ENCODE measurements around the gene HAGH.
"Not testable (repeated sequence)": the region's sequence is repeated elsewhere in the genome, so short reads cannot be mapped to it uniquely, and the experiment has no call there.

The HAGH gene

DNA sequence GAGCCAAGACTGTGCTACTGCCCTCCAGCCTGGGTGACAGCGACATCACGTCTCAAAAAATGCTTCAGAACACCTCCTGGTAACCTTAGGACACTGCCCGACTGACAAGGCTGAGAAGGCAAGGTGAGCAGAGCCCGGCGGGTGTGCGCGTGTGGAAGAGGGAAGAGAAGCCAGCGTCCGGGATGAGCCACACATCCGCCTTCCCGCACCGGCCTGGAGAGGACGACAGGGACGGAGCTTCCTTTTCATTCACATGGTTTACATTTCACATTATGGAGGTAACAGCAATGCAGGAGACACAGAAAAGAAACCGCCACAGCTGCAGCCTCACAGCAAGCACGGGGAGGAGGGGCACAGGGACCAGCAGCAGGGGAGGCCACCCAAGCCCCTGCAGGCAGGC, 16.5 kb downstream of the HAGH start:
- H3K4me3 ChIP-seq (ENCODE audit: low read depth, low read length): no peak overlapping the region
- TF ChIP-seq, protein P1, sequence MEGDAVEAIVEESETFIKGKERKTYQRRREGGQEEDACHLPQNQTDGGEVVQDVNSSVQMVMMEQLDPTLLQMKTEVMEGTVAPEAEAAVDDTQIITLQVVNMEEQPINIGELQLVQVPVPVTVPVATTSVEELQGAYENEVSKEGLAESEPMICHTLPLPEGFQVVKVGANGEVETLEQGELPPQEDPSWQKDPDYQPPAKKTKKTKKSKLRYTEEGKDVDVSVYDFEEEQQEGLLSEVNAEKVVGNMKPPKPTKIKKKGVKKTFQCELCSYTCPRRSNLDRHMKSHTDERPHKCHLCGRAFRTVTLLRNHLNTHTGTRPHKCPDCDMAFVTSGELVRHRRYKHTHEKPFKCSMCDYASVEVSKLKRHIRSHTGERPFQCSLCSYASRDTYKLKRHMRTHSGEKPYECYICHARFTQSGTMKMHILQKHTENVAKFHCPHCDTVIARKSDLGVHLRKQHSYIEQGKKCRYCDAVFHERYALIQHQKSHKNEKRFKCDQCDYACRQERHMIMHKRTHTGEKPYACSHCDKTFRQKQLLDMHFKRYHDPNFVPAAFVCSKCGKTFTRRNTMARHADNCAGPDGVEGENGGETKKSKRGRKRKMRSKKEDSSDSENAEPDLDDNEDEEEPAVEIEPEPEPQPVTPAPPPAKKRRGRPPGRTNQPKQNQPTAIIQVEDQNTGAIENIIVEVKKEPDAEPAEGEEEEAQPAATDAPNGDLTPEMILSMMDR (IDR thresholded peaks at IDR 0.05; ENCODE audit: borderline replicate concordance, insufficient read depth, low read depth, low read length): no peak

DNA sequence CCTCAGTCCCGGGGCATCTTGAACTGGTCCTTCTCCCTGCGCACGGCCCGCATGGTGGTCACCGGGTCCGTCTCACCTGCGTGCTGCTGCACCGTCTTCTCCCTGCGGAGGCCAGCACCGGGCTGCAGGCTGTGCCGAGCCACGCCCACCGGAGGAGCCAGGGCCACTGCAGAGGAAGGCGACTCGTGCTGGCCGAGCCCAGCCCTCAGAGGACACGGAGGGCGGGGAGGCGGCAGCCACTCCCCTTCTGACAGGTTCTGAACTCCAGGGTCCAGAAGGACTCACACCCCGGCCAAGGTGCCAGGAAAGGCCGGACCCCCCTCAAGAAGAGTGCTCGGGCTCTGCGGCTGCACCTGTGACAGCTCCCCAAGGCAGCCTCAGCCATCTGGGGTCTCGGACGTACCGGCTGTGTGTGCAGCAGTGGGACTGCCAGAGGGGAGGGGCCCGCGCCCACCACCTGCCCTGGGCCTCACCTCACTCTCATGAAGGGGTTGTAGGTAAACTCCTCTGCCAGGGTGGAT, 17.3 kb downstream of the HAGH start:
- TF ChIP-seq, protein P1 (IDR thresholded peaks at IDR 0.05; ENCODE audit: borderline replicate concordance, insufficient read depth, low read depth, low read length): no peak
- no peak overlapping the region for H3K4me3 ChIP-seq (ENCODE audit: low read depth, low read length)

DNA sequence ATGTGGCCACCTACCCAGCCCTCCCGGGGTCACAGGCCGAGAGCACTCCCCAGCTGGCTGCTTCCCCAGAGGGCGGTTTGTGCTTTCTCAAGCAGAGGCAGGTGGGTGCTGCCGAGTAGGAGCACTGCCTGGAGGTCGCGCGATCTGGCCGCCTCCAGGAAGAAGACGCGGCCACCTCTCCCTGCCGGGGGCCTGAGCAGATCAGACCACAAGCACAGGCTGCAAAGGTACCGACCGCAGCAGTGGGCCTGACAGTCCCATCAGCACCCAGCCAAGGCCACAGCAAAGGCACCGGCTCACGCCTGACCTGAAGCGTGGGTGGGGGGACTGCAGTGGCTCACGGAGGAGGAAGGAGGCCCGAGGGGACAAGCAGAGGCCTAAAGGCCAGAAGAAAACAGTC, 17.9 kb downstream of the HAGH start:
- TF ChIP-seq, protein P1 (IDR thresholded peaks at IDR 0.05; ENCODE audit: borderline replicate concordance, insufficient read depth, low read depth, low read length): no peak
- H3K4me3 ChIP-seq (ENCODE audit: low read depth, low read length): no peak overlapping the region

DNA sequence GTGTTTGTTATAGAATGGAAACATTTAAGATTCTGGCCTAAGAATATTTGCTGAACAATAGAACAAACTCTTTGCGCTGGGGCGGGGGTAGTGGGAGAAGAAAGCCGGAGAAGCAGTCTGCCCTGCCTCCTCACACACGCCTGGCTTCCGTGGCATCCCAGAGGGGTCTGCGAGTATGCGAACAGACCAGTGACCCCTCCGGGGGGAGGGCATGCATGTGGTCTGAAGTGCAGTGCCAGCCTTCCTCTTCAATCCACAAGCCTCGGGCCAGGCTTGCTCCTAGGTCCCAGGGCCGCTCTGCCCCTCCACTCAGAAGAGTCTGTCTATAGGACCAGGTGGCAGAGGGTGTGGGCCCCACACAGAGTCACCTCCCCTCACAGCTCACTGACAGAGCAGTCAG, 19.0 kb downstream of the HAGH start:
- no peak overlapping the region for H3K4me3 ChIP-seq (ENCODE audit: low read depth, low read length)
- TF ChIP-seq, protein P1 (IDR thresholded peaks at IDR 0.05; ENCODE audit: borderline replicate concordance, insufficient read depth, low read depth, low read length): no peak

DNA sequence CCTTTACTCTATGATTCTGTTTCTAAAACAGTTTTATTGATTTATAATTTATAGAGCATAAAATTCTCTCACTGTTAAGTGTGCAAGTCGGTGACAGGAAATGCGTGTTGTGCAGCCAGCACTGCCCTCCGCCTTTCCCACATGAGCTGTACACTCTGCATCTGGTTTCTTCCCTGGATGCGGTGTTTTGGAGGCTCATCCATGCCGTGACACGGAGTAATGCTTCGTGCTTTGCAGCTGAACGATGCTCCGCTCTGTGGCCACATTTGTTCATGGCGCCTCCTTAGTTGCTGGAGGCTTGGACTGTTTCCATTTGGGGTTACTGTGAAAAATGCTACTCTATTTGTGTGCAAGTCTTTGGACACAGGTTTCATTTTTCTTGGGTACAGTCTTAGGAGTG, 25.9 kb downstream of the HAGH start:
- TF ChIP-seq, protein P1 (IDR thresholded peaks at IDR 0.05; ENCODE audit: borderline replicate concordance, insufficient read depth, low read depth, low read length): no peak
- H3K4me3 ChIP-seq (ENCODE audit: low read depth, low read length): no peak overlapping the region

DNA sequence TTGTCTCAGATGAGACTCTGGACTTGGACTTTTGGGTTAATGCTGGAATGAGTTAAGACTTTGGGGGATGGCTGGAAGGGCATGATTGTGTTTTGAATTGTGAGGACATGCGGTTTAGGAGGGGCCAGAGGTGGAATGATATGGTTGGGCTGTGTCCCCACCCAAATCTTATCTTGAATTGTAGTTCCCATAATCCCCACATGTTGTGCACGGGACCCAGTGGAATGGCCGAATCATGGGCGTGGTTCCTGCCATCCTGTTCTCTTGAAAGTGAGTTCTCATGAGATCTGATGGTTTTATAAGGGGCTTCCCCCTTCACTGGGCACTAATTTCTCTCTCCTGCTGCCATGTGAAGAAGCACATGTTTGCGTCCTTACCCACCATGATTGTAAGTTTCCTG, 27.4 kb downstream of the HAGH start:
- not testable (repeated sequence) for H3K4me3 ChIP-seq (ENCODE audit: low read depth, low read length)

DNA sequence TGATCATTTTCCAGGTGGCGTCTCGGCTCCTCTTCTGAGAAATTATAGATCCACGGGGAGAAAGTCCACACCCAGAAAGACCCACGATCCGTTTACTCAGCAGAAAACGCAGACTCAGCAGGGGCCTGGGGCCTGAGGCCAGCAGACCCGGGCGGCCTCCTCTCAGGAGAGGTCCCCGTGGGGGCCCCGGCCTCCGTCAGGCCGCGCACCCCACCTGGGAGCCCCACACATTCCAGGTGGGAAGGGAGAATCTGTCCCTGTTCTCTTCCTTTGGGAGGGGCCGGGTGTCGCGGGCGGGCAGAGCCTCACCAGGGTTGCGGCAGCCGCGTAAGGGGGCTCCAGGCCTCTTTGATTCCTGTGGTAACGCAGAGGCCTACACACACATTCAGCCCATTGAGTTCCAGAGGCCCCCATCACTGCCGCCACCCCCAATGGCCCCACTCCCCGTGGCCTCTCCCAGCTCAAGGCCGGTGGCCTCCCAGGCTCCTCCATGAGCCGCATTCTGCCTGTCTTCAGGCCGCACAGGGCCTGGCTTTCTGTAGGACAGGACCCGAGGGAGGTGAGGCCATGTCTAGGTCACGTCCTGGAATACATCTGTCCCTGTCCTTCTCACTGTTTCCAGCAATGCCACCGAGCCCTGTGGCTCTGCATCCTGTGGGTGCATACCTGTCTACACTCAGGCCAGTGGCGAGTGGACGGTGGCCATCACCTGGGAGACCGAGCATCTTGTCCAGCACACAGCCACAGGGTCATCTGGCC, 31.5 kb downstream of the HAGH start:
- H3K4me3 ChIP-seq (ENCODE audit: low read depth, low read length): no peak overlapping the region

More for the DNA sequence above, 31.5 kb downstream of the HAGH start:
- TF ChIP-seq, protein P1 (IDR thresholded peaks at IDR 0.05; ENCODE audit: borderline replicate concordance, insufficient read depth, low read depth, low read length): no peak

Measured in GM12875 (cell line).